HG03457 (cell line): ENCODE measurements around the gene TANGO6.

ENCODE experiments used
- ATAC-seq: cut with Tn5 transposase; IDR thresholded peaks from one replicate; pipeline ENCODE4 v1.9.1; 2021; ENCODE audit warnings: moderate number of reproducible peaks; ENCODE audit not compliant: unreplicated experiment

Gene TANGO6

DNA sequence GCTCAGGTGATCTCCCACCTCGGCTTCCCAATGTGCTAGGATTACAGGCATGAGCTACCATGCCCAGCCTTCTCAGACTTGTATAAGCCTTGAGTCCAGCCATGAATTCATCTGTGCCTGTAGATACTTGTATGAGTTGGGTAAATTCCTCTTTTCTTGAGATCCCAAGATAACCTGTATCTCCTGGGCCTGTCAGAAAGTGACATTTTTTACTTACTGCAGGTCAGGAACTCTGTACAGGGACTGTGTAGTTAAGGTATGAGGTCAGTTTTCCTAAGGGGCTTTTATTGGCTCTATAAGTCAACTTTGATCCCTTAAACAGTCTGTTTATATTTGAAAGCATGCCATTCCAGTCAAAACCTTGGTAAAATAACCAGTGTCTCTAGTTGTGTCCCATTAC lies 155.8 kb downstream of the TANGO6 start:
- ATAC-seq, result no peak

DNA sequence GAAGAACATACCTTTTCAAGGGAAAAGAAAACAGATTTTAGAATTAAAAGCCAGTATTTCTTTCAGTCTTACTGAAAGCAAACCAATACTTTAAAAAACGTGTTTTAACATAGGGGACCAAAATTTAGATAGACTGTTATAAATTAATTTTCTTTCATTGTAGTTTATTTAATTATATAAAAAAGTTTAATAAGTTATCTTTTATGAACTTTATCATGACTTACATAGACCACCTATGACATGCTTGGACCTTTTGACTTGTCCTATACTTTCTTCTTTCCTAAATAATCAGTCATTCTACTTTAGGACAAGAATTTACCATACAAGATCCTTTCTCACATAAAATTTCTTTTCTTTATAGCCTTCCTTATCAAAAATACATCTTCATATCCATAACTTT lies 160.2 kb downstream of the TANGO6 start:
- no peak for ATAC-seq

DNA sequence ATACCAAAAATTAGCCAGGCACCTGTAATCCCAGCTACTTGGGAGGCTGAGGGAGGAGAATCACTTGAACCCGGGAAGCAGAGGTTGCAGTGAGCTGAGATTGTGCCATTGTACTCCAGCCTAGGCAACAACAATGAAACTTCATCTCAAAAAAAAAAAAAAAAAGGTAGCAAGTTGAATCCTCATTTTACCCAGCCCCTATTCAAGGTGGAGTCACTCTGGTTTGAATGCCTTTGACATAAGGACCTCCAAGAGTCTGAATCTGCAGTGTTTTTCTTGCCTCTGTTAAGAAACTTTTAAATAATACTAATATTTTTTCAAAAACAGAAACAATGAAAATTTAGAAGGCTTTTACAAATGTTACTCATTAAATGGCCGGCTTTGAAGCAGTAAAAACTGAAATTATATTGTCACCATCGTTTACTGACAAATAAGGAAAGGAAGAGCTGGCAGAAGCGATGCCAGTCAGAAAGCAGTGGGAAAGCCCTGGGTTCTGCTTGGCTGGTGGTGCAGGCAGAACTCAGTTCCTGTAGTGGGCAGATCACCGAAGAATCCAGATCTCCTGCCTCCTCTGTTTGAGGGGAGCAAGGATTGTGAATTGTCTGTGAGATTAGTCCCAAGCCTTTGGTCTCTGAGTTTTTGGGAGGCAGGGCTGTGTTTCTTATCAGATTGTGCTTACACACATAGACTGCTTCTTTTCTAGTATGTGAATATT lies 162.5 kb downstream of the TANGO6 start:
- no peak for ATAC-seq

DNA sequence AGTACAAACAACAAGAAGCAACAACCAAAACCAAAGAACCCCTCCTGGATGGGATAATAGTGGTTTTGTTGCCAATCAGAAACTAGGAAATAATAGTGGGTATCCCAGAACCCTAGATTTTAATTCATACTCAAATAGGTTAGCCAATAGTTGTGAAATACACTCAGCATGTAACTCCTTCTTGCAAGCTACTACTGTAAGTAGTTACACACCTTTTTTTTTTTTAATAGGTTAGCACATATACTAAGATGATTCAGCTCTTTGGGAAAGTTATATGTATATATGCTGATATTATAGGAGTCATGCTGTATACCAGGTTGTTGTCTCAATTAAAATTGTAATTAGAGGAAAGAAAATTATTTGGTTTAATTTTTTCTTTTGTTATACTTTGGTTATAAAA lies 169.6 kb downstream of the TANGO6 start:
- ATAC-seq, result no peak

DNA sequence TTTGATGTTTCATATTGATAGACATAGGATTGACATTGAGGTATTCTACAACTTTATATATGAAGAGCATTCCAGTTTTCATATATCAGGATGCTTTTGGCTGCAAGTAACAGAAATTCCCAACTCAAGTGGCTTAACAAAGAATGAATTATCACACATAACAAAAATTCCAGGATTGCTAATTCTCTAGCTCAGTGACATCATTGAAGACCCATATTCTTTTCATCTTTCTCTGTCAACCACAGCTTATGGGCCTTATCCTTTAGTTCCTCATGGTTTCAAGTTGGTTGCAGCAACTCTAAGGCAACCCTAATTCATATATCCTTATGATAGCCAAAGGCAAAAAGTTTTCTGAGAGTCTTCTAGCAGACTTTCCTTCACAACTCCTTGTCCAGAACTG lies 170.7 kb downstream of the TANGO6 start:
- ATAC-seq, result no peak

DNA sequence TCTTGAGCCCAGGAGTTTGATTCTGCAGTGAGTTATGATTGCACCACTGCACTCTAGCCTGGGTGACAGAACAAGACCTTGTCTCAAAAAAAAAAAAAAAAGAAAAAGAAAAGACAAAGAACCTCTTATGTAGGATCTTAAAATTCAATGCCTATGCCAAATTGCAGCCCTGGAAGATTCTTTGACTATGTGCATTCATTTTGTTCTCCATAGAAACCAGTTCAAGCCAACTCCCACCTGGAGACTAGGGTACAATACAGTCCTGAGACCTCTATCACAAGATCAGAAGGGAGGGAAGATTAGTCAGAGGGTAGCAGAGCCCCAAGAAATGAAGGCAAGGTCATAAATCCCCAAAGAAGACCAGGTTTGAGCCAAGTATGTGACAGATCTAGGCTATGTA lies 171.5 kb downstream of the TANGO6 start:
- ATAC-seq, result no peak

DNA sequence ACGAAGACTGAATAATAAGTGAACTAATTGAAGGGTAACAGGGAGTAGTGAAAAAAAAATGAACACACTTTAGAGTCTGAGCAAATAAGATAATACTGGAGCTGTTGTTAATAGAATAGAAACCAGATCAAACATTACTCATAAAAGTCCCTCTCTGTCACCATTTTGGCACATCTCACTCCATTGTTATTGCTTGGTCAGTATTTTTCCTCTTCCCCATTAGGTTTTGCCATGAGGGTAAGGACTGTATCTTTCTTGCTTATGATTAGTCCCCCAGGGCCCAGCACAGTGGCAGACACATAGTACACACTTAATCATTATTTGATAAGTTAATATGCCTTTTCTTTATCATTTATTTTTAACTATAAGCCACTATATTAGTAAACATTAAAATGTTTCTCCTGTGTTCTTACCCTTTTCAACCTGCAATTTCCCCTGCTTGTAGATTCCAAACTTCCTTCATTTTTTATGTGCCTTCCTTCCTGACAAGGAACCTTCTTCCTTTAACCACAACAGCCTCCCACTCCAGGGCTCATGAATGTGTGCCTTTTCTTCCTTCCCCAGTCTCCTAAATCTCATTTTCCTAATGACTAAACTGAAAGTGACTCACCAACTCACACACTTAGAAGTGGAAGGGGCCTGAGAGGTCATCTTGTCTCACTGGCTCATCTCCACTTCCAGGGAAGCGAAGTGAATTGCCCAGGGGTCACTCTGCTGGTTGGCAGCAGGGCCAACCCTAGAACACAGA lies 173.9 kb downstream of the TANGO6 start:
- no peak for ATAC-seq

DNA sequence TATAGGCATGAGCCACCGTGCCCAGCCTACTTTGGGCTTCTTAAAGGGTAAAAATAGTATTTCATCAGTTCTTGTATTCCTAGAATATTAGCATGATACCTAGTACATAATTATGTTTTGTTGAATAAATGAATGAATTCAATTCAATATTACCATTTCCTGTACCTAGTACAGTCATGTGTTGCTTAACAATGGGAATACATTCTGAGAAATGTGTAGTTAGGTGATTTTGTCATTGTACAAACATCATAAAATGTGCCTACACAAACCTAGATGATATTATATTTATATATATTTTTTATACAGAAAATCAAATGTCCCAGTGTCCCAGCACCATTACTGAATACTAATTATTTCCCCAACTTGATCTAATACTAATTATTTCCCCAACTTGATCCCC lies 176.5 kb downstream of the TANGO6 start:
- ATAC-seq, result no peak

DNA sequence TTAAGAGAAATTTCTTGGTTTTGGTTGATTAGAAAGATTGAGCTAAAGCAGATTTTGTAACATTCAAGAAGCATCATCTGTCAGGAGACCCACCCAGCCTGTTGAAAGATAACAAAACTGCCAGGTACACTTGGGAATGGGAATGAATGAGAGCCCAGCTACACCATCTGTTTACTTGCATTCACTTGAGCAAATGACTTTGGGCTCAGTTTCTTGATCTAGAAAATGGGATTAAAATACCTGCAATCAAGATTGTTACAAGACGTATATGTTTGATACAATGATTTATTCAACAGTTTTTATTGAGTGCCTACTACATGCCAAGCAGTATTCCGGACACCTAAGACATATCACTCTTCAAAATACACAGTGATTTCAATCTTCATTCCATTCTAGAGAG lies 185.8 kb downstream of the TANGO6 start:
- no peak for ATAC-seq

DNA sequence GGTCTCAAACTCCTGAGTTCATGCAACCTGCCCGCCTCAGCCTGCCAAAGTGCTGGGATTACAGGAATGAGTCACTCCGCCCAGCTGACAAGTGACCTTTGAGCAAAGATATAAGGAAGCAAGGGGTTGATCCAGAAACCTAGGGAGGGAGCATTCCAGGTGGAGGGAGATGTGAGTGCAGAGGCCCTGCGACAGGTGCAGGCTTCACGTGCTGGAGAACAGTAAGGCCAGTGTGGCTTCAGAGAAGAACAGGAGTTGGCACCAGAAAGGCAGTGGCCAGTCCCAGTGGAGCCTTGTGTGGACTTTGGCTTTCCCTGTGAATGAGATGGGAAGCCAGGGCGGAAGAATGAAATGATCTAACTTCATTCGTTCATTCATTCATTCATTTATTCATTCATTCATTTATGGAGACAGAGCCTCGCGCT lies 188.6 kb downstream of the TANGO6 start:
- ATAC-seq, result no peak

DNA sequence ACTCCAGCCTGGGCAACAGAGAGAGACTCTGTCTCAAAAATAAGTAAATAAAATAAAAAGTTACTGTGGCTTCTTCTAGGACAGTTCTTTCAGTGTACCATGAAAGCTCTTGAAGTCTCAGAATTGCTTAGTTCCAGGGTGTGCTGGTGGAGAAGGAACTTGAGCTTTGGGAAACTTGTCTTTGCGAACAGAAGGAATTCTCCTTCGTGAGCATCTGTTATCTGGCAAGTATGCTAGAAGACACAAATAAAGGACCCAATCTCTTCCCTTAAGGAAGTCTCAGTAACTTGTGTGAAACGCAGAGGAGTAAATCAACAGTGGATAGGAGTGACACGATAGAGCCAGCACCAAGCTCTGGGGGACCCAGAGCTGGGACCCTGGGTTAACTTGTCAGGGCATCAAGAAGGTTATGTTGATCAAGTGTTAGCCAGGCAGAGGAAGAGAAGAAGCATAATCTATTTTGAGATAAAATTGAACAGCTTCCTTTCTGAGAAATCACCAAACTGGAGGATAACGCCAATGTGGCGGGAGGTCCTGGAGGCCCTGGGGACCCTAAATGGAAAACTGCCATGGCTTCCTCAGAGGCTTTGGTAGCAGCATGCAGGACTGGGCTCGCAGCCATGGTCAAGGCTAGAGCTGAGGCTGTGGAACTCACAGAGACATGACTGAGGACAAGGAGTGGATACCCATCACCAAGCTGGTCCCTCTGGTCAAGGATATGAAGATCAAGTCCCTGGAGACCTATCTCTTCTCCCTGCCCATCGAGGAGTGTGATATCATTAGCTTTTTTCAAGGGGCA lies 190.0 kb downstream of the TANGO6 start:
- ATAC-seq, result no peak

DNA sequence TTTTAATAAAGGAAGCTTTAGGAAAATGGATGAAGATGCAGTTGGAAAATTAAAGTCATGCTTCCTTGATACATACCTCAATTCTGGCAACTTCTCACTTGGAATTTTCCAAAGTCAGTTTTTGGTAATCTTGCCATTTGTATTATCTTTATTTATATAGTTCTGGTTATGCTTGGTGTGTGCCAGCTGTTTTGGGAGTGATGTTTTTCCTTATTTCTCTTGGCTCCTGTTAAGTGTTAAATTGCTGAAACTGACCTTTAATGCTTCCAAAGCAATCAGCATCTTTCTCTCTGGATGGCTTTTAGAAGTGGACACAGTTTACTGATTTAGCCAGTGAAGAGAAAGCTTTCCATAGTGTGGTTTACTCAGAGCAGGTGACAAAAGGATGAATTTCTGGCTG lies 192.0 kb downstream of the TANGO6 start:
- ATAC-seq, result no peak

DNA sequence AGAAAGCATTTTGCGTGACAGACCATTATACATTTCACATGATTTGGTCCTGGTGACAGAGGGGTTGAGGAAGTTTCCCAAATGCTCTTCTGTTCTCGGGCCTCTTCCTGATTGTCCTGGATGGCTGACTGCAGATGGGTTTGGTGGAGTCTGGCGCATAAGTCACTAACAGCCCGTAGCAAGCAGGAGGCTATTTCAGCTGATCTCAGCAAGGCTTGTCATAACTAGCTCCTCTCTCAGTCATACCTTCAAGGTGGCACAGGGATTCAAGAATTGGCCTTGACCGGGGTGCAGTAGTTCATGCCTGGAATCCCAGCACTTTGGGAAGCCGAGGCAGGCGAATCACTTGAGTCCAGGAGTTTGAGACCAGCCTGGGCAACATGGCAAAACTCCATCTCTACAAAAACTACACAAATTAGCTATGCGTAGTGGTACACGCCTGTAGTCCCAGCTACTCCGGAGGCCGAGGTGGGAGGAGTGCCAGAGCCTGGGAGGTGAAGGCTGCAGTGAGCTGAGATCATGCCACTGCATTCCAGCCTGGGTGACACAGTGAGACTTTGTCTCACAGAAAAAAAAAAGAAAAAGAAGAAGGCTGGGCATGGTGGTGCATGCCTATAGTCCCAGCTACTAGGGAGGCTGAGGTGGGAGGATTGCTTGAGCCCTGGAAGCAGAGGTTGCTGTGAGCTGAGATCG lies 193.2 kb downstream of the TANGO6 start:
- no peak for ATAC-seq

DNA sequence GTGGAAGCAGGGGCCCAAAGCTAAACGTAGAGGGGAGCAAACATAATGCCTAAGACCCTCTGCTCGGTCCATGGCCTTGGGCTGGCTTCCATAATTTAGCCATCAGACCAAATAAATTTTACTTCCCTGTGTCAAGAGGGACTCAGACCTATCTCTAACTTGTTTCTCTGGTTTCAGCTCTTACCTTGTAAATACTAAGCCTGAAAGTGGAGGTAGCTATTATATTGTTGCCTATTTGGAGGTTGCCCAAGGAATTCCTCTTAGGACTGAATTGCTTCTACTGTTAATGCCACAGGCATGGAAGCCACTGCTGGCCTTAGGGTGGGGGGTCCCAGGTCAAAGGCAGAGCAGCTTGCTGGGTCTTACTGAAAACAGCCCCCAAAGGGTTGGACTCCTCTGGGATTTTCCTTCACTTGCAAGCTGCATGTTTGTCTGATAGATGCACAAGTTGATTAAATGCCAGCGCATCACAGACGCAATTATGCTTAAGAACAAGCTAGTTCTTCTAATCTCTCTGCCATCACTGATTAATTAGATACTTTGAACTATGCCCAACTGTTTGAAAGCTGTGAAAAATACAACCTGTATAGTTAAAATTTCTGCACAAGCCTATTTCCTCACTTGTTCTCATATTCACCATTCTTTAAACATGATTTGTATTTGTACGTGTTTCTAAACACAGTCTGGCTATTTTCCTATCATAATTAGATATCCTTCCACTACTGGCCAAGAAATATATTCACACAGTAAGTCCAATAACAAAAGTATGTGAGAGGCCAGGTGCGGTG lies 194.2 kb downstream of the TANGO6 start:
- no peak for ATAC-seq

DNA sequence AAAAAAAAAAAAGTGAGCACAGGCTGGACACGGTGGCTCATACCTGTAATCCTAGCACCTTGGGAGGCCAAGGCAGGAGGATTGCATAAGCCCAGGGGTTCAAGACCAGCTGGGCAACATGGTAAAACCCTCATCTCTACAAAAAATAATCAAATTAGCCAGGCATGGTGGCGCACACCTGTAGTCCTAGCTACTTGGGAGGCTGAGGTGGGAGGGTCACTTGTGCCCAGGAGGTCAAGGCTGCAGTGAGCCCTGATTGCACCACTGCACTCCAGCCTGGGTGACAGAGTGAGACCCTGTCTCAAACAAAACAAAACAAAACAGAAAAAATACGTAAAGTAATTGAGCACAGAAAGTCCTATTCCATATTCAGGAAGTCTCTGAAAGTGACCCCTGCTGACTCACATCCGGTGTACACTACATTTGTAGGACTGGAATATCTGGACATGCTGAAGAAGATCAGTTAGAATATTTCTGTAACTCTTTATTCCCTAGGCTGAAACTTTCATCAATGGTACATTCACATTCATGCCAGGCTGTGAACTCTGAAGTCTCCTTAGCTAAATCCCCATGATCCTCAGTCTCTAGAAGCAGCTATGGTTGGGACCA lies 196.1 kb downstream of the TANGO6 start:
- ATAC-seq, result no peak

DNA sequence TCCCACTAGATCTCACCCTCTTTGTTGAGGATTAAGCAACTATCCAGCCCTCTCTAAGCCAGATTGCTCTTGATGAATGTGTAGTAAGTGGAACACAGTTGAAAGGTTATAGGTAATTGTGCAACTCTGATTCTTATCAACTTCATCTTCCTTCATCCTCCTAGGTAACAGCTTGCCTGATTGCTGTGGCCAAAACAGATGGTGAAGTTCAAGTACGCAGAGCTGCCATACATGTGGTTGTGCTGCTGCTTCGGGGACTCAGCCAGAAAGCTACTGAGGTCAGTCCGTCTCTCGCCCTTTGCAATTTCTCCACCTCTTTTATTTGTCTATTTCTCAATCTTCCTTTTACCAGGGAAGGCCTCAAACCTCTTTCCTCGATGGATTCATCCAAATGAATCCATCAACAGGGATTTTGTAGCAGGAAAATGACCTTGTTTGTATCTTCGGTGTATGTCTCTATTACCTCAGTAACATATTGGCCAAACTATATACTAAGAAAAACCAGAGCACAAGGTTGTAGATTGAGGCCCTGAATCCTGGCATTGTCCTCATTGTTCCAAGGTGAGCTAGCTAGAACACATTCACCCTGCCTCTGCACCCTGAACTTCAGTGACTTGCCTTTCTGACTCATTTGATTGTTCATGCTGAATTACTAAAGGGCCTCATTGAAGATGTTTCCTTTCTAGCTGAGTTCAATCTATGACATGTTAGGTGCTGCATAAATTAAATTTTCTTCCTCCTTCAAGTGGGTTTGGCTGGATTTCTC lies 197.0 kb downstream of the TANGO6 start:
- no peak for ATAC-seq

DNA sequence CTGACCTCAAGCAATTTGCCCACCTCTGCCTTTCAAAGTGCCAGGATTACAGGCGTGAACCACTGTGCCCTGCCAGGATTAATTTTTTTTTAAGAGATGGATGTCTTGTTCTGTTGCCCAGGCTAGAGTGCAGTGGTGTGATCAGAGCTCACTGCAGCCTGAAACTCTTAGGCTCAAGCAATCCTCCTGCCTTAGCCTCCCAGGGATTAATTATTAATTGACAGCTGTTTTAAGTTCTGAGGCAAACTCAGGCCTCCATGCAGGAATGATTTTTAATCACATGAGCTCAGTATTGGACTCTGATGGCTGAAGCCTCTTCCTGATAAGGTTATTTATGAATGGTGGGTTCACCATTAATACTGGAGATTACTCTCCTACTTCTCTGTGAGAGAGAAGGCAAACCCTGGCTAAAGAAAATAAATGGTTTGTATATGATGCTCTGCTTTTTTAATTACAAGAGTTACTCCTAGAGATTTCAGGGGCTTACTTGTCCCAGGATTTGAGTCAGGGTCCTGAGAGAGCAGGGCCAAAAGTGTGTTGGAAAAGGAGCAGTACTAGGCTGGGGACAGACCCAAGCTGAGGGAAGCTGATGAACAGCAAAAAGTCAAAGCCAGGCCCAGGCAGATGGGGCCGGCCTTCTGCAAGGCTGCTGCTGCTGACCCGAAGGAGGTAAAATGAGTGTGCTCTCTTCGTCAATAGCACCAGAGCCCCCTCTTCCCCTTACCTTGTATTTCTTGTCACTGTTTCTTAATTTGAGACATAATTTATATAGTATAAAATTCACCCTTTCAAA lies 205.2 kb downstream of the TANGO6 start:
- no peak for ATAC-seq

DNA sequence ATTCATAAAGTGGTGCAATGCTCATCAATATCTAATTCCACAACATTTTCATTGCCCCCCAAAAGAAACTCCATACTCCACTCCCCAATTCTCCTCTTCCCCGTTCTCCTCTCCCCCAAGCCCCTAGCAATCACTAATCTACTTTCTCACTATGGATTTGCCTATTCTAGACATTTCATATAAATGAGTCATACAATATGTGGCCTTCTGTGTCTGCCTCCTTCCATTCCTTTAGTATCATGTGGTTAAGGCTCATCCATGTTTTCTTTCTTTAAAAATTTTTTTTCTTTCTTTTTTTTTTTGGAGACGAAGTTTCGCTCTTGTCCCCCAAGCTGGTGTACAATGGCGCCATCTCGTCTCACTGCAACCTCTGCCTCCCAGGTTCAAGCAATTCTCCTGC lies 205.8 kb downstream of the TANGO6 start:
- ATAC-seq, result no peak
